Trophoblast cell (in vitro differentiated cells and primary cell): ENCODE data around the gene ZNF410.

Experiments used
- DNase-seq, 2 donors: peaks; one replicate each; pipeline ENCODE4 v3.0.0-alpha.2; 2016
- H2AFZ ChIP-seq: 2 replicates; pipeline ENCODE4 v1.6.1; 2013; ENCODE audit warnings: low read length, moderate library complexity, mild to moderate bottlenecking; ENCODE audit not compliant: insufficient read depth, poor library complexity
- H2AK5ac ChIP-seq: 2 replicates; pipeline ENCODE4 v1.6.1; 2013; ENCODE audit warnings: mild to moderate bottlenecking, low read length
- H2BK120ac ChIP-seq: 2 replicates; pipeline ENCODE4 v1.6.1; 2013; ENCODE audit warnings: low read length, mild to moderate bottlenecking, moderate library complexity; ENCODE audit not compliant: insufficient read depth, poor library complexity
- H2BK12ac ChIP-seq: 2 replicates; pipeline ENCODE4 v1.6.1; 2013; ENCODE audit warnings: mild to moderate bottlenecking, low read length, moderate library complexity
- H2BK5ac ChIP-seq: 2 replicates; pipeline ENCODE4 v1.6.1; 2013; ENCODE audit warnings: low read length, low read depth, moderate library complexity, mild to moderate bottlenecking; ENCODE audit not compliant: poor library complexity
- H3K14ac ChIP-seq: 2 replicates; pipeline ENCODE4 v1.6.1; 2013; ENCODE audit warnings: mild to moderate bottlenecking, low read length
- H3K18ac ChIP-seq: 2 replicates; pipeline ENCODE4 v1.6.1; 2013; ENCODE audit warnings: mild to moderate bottlenecking, low read length
- H3K23ac ChIP-seq: 2 replicates; pipeline ENCODE4 v1.6.1; 2013; ENCODE audit warnings: low read length
- H3K27ac ChIP-seq: 2 replicates; pipeline ENCODE4 v1.5.1; 2013; ENCODE audit warnings: low read depth, mild to moderate bottlenecking, inconsistent platforms, low read length, moderate library complexity
- H3K27me3 ChIP-seq: 2 replicates; pipeline ENCODE4 v1.6.1; 2013; ENCODE audit warnings: inconsistent platforms, mild to moderate bottlenecking, low read length, moderate library complexity; ENCODE audit not compliant: insufficient read depth
- H3K36me3 ChIP-seq, 2 experiments: 1 replicate in 1 of 2; 2 replicates in 1 of 2; pipeline ENCODE4 v1.6.1; 2013; ENCODE audit warnings: low read length in 2 of 2, mild to moderate bottlenecking in 2 of 2, moderate library complexity in 1 of 2; ENCODE audit not compliant: insufficient read depth in 2 of 2, control insufficient read depth in 1 of 2
- H3K4ac ChIP-seq: 2 replicates; pipeline ENCODE4 v1.6.1; 2013; ENCODE audit warnings: low read depth, mild to moderate bottlenecking, low read length, moderate library complexity
- H3K4me1 ChIP-seq, 2 experiments: 1 replicate in 1 of 2; 2 replicates in 1 of 2; pipeline ENCODE4 v1.6.1; 2013; ENCODE audit warnings: low read length in 2 of 2, mild to moderate bottlenecking in 2 of 2, moderate library complexity in 1 of 2; ENCODE audit not compliant: insufficient read depth in 2 of 2, control insufficient read depth in 1 of 2
- H3K4me2 ChIP-seq: 2 replicates; pipeline ENCODE4 v1.6.1; 2013; ENCODE audit warnings: inconsistent platforms, mild to moderate bottlenecking, low read length, moderate library complexity
- H3K4me3 ChIP-seq: 2 replicates; pipeline ENCODE4 v1.5.1; 2013; ENCODE audit warnings: mild to moderate bottlenecking, low read depth, low read length, inconsistent platforms
- H3K79me1 ChIP-seq: one replicate; pipeline ENCODE4 v1.6.1; 2013; ENCODE audit warnings: low read length
- H3K79me2 ChIP-seq: 2 replicates; pipeline ENCODE4 v1.6.1; 2013; ENCODE audit warnings: low read length, mild to moderate bottlenecking; ENCODE audit not compliant: control insufficient read depth, insufficient read depth, poor library complexity
- H3K9ac ChIP-seq: 2 replicates; pipeline ENCODE4 v1.6.1; 2013; ENCODE audit warnings: mild to moderate bottlenecking, low read length
- H3K9me3 ChIP-seq: 2 replicates; pipeline ENCODE4 v1.6.1; 2013; ENCODE audit warnings: low read depth, mild to moderate bottlenecking, control low read depth, inconsistent platforms, low read length; ENCODE audit not compliant: insufficient read depth
- H4K12ac ChIP-seq: 2 replicates; pipeline ENCODE4 v1.6.1; 2013; ENCODE audit warnings: low read depth, mild to moderate bottlenecking, low read length, moderate library complexity
- H4K8ac ChIP-seq: 2 replicates; pipeline ENCODE4 v1.6.1; 2013; ENCODE audit warnings: low read depth, mild to moderate bottlenecking, low read length, moderate library complexity
- H4K91ac ChIP-seq: one replicate; pipeline ENCODE4 v1.6.1; 2013; ENCODE audit warnings: low read depth, mild to moderate bottlenecking, low read length, moderate library complexity
- WGBS: extraction: QIAGEN DNeasy Blood & Tissue Kit; methylation state at CpG from one replicate; pipeline ENCODE4 v1.1.7; 2013; ENCODE audit warnings: missing lambda C conversion rate; ENCODE audit not compliant: insufficient read length, insufficient coverage; ENCODE audit errors: extremely low coverage; 5-methylcytosine and 5-hydroxymethylcytosine counted together

ZNF410 gene

DNA sequence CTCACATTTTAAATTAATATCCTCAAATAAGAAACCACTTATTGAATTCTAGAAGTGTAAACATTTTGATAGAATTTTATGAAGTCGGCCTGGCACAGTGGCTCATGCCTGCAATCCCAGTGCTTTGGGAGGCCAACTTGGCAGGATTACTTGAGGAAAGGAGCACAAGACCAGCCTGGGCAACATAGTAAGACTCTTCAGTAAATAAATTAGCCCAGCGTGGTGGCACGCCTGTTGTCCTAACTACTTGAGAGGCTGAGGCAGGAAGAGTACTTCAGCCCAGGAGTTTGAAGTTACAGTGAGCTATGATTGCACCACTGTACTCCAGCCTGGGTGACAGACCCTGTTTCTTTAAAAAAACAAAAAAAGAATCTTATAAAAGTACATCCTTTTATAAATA, 8.9 kb upstream of the ZNF410 start:
- no peak overlapping the region for H3K27ac ChIP-seq
- no peak overlapping the region for H3K18ac ChIP-seq
- H2BK12ac ChIP-seq = no peak overlapping the region
- no peak for DNase-seq
- H3K14ac ChIP-seq = no peak overlapping the region
- H3K4me2 ChIP-seq = no peak overlapping the region
- no peak overlapping the region for H2BK120ac ChIP-seq
- H3K23ac ChIP-seq = no peak overlapping the region
- no peak overlapping the region for H3K9ac ChIP-seq
- no peak overlapping the region for H4K8ac ChIP-seq
- H3K79me2 ChIP-seq = no peaks in the 10 kb centered on the region
- no CpG with 5 or more reads among the region's 3 CpGs for WGBS
- H2AK5ac ChIP-seq = no peak overlapping the region
- peaks cover 0 to 3% of the 10 kb centered on the region in 2 experiments for H3K36me3 ChIP-seq
- no peaks in the 10 kb centered on the region for H3K4me1 ChIP-seq
- no peaks in the 10 kb centered on the region for H3K27me3 ChIP-seq
- no peak overlapping the region for H3K4me3 ChIP-seq
- H2BK5ac ChIP-seq = no peak overlapping the region
- no peak overlapping the region for H4K12ac ChIP-seq
- H3K79me1 ChIP-seq = no peaks in the 10 kb centered on the region
- no peaks in the 10 kb centered on the region for H3K9me3 ChIP-seq
- no peak overlapping the region for H3K4ac ChIP-seq
- H4K91ac ChIP-seq = no peak overlapping the region
- no peak overlapping the region for H2AFZ ChIP-seq

DNA sequence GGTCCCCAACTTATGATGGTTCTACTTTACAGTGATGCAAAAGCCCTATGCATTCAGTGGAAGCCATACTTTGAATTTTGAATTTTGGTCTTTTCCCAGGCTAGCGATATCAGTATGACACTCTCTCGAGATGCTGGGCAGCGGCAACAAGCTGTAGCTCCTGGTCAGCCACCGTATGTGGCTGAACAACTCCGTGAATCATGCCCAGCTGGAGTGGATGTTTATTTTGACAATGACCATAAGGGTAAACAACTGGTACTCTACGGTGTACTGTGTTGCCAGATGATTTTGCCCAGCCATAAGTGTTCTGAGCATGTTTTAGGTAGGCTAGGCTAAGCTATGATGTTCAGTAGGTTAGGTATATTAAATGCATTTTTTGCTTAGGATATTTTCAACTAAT, 8.2 kb upstream of the ZNF410 start:
- Histone ChIP-seq H3K18ac (no peak overlapping the region), H2BK5ac (no peak overlapping the region), H2BK12ac (no peak overlapping the region), H2AK5ac (no peak overlapping the region), H2AFZ (no peak overlapping the region), H3K23ac (no peak overlapping the region), H3K27ac (no peak overlapping the region), H3K9ac (no peak overlapping the region), H3K9me3 (no peaks in the 10 kb centered on the region), H3K36me3 (no peaks in the 10 kb centered on the region), H3K4me1 (no peaks in the 10 kb centered on the region), H3K14ac (no peak overlapping the region), H4K12ac (no peak overlapping the region), H4K8ac (no peak overlapping the region), H3K79me2 (no peaks in the 10 kb centered on the region), H2BK120ac (no peak overlapping the region), H3K4me2 (no peak overlapping the region), H3K4ac (no peak overlapping the region), H3K79me1 (no peaks in the 10 kb centered on the region), H3K27me3 (no peaks in the 10 kb centered on the region), H3K4me3 (no peak overlapping the region), H4K91ac (no peak overlapping the region)
- no peak for DNase-seq
- WGBS = no CpG with 5 or more reads among the region's 6 CpGs

DNA sequence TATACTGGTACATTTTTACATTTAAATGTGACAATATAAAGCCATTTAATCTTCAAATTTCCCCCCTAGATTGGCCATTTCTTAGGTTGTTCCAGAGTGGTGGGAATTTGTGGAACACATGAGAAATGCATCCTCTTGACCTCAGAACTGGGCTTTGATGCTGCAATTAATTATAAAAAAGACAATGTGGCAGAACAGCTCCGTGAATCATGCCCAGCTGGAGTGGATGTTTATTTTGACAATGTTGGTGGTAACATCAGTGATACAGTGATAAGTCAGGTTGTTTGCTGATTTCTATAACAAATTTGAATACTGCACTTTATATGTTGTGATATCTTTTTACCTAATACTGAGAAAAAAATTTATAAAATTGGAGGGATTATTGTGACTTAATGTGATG, 7.6 kb upstream of the ZNF410 start:
- no peaks in the 10 kb centered on the region for H3K4me1 ChIP-seq
- WGBS = no CpG with 5 or more reads among the region's 1 CpG
- no peak for DNase-seq
- H3K9ac ChIP-seq = no peak overlapping the region
- H4K8ac ChIP-seq = no peak overlapping the region
- no peak overlapping the region for H2BK5ac ChIP-seq
- no peak overlapping the region for H2AFZ ChIP-seq
- no peaks in the 10 kb centered on the region for H3K27me3 ChIP-seq
- no peak overlapping the region for H4K12ac ChIP-seq
- no peaks in the 10 kb centered on the region for H3K9me3 ChIP-seq
- no peak overlapping the region for H3K23ac ChIP-seq
- no peaks in the 10 kb centered on the region for H3K79me1 ChIP-seq
- H3K4me3 ChIP-seq = no peak overlapping the region
- no peak overlapping the region for H2BK12ac ChIP-seq
- no peak overlapping the region for H3K4ac ChIP-seq
- H3K18ac ChIP-seq = no peak overlapping the region
- no peak overlapping the region for H3K4me2 ChIP-seq
- no peak overlapping the region for H3K27ac ChIP-seq
- H2AK5ac ChIP-seq = no peak overlapping the region
- H2BK120ac ChIP-seq = no peak overlapping the region
- H3K36me3 ChIP-seq = no peaks in the 10 kb centered on the region
- no peak overlapping the region for H3K14ac ChIP-seq
- no peak overlapping the region for H4K91ac ChIP-seq
- H3K79me2 ChIP-seq = no peaks in the 10 kb centered on the region

DNA sequence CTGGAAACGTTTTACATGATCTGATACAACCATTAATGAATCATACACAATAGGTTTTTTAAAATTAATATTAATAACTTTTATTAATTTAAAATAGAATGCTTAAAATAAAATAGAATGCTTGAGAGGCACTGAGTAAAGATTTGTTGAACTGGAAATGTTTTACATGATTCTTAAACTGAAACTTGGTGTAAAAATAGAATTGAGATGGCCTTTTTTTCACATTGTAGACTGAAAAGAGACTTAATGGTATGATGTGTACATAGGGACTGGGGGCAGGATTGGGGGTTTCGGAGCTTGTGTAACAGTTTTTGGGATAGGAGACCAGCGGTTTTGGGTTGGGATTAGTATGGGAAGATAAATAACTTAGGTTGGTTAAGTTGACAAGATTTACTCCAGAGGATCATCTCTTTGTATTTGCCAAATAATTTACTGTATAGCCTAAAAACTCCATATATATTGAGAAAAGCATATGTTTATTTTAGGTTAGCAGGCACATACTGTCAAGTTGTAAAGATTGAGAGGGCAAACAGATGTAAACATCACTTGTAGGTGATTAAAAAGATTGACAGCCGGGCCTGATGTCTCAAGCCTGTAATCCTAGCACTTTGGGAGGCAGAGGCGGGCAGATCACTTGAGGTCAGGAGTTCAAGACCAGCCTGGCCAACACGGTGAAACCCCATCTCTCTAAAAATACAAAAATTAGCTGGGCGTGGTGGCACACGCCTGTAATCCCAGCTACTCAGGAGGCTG, 2.0 kb upstream of the ZNF410 start:
- Histone ChIP-seq H2BK5ac (no peak overlapping the region), H2BK12ac (no peak overlapping the region), H3K4me3 (no peak overlapping the region), H3K18ac (no peak overlapping the region), H3K9ac (no peak overlapping the region), H3K4ac (no peak overlapping the region), H2AK5ac (no peak overlapping the region), H4K91ac (no peak overlapping the region), H3K4me2 (no peak overlapping the region), H4K12ac (no peak overlapping the region), H3K9me3 (no peaks in the 10 kb centered on the region), H3K14ac (no peak overlapping the region), H4K8ac (no peak overlapping the region), H3K79me1 (peaks cover 10% of the 10 kb centered on the region), H3K79me2 (peaks cover 9% of the 10 kb centered on the region), H3K27ac (no peak overlapping the region), H3K23ac (no peak overlapping the region), H3K27me3 (no peaks in the 10 kb centered on the region), H3K36me3 (no peaks in the 10 kb centered on the region), H2BK120ac (no peak overlapping the region), H2AFZ (no peak overlapping the region), H3K4me1 (peaks cover 0 to 3% of the 10 kb centered on the region in 2 experiments)
- DNase-seq = no peak
- WGBS = no CpG with 5 or more reads among the region's 8 CpGs
